Neural progenitor cell (in vitro differentiated cells): ENCODE data around the gene MIER3.

Experiments used
- CTCF ChIP-seq: fragments of 200-600 bp; sonication (generic); IDR thresholded peaks from 2 replicates; pipeline ENCODE4 v1.5.1; 2017; ENCODE audit warnings: antibody characterized with exemption, mild to moderate bottlenecking
- EZH2 ChIP-seq: fragments of 200-600 bp; sonication (generic); IDR thresholded peaks from 2 replicates; pipeline ENCODE4 v1.6.1; 2017; ENCODE audit warnings: antibody characterized with exemption, mild to moderate bottlenecking, moderate library complexity
- EZH2phosphoT487 ChIP-seq: fragments of 200-600 bp; sonication (generic); IDR thresholded peaks from 2 replicates; pipeline ENCODE4 v1.6.1; 2017; ENCODE audit warnings: antibody characterized with exemption

DNA sequence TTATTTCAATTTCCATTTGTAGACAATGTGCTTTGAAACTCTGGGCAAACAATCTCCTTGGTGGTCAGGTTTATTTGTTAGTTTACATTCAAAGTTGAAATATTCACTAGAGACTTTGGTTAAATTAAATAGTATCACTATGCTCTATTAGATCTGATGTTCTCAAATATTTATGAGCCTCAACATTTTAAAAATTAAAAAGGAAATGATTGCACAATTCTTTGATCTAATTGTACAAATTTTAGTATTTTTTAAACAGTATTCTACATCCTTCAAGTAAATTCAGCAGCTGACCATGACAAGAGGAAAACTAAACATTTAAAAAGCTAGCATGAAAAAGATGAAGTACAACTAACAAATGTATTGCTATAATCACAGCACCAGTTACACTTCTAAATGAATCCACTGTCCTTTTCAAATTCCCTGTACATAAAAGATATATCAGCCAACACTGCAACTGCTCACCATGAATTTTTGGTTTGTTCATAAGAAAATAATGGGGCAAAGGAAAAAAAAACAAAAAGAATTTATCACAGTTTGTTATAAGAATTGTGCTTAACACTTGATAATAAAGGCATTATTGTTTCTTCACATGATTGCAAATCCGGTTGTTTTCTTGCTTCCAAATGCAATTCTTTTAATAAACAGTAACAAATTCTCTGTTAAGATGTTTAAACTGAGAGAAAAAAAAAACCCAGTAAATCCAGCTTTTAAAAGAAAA, 31.8 kb downstream of the MIER3 start:
- no peak for TF ChIP-seq CTCF
- no peak for TF ChIP-seq EZH2phosphoT487
- TF ChIP-seq EZH2 = no peak
